ENCODE data around the gene NDFIP1. TPM values are rescaled to one million over a fixed set of nuclear protein-coding genes. Genes with fewer than 3 reads are reported as not detected.

Gene NDFIP1
- total RNA-seq, 4 donors from 2014 or later: 185 to 351 (median 297) TPM

DNA sequence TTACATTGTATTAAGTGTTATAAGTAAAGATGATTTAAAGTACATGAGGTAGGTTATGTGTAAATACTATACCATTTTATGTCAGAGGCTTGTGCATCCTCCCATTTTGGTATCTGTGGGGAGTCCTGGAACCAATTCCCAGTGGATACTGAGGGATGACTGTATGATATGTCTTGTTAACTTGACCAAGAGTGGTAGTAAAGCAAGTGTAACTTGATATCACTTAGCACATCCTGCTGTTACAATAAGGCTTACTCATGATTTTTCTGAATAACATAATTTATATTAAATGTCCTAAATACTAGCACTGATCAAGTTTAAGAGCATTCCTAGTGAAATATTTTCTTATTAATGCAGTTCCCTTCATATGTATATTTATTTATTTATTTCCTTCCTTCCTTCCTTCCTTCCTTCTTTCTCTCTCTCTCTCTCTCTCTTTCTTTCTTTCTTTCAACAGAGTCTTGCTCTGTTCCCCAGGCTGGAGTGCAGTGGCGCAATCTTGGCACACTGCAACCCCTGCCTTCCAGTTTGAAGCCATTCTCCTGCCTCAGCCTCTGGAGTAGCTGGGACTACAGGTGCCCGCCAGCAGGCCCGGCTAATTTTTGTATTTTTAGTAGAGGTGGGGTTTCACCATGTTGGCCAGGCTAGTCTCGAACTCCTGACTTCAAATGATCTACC, 7.5 kb downstream of the NDFIP1 start:
- TF ChIP-seq, protein P1, sequence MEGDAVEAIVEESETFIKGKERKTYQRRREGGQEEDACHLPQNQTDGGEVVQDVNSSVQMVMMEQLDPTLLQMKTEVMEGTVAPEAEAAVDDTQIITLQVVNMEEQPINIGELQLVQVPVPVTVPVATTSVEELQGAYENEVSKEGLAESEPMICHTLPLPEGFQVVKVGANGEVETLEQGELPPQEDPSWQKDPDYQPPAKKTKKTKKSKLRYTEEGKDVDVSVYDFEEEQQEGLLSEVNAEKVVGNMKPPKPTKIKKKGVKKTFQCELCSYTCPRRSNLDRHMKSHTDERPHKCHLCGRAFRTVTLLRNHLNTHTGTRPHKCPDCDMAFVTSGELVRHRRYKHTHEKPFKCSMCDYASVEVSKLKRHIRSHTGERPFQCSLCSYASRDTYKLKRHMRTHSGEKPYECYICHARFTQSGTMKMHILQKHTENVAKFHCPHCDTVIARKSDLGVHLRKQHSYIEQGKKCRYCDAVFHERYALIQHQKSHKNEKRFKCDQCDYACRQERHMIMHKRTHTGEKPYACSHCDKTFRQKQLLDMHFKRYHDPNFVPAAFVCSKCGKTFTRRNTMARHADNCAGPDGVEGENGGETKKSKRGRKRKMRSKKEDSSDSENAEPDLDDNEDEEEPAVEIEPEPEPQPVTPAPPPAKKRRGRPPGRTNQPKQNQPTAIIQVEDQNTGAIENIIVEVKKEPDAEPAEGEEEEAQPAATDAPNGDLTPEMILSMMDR (IDR thresholded peaks at IDR 0.05): no peak
- TF ChIP-seq POLR2A (IDR thresholded peaks at IDR 0.05): no peak

DNA sequence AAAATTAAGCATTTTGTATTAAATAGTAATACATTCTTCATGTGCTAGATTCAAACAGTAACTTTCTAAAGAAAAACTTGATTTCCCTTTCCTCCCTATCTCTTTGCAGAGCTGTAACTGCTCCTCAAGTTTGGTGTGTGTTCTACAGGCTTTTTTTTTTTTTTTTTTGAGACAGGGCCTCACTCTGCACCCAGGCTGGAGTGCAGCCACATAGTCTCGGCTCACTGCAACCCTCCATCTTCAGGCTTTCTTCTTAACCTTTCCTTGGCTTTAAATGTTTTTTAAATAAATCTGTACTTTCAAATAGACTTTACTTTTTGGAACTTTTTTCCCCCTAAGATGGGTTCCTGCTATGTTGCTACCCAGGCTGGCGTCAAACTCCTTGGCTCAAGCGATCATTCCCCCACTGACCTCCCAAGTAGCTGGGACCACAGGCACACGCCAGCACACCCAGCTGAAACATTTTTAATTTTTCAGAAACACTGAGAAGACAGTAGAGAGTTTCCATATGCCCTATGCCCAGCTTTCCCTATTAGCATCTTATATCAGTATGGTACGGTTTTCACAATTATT, 9.1 kb downstream of the NDFIP1 start:
- H3K9me3 ChIP-seq: no peaks in the 10 kb centered on the region
- DNase-seq: peak in 1 of 2 donors; percentile 36
- intact Hi-C loops (cut with DNase I): no loop called here
- H3K27ac ChIP-seq: no peak overlapping the region
- 68 to 69% methylated on average over 5 of the region's 5 CpGs for WGBS, 2 donors
- no peak overlapping the region for H3K4me3 ChIP-seq (replicated peaks in 1 of 3)
- no peaks in the 10 kb centered on the region for H3K36me3 ChIP-seq
- peaks cover 5 to 47% of the 10 kb centered on the region in 2 donors for H3K4me1 ChIP-seq
- H3K27me3 ChIP-seq: no peaks in the 10 kb centered on the region
- no peak for TF ChIP-seq POLR2A (IDR thresholded peaks at IDR 0.05)
- TF ChIP-seq, protein P1 (IDR thresholded peaks at IDR 0.05): no peak

More for the DNA sequence above, 7.5 kb downstream of the NDFIP1 start:
- intact Hi-C loops (cut with DNase I): no loop called here
- Histone ChIP-seq H3K27ac (no peak overlapping the region), H3K27me3 (no peaks in the 10 kb centered on the region), H3K4me1 (peaks cover 8 to 58% of the 10 kb centered on the region in 2 donors), H3K9me3 (no peaks in the 10 kb centered on the region), H3K36me3 (no peaks in the 10 kb centered on the region), H3K4me3 (replicated peaks in 1 of 3) (no peak overlapping the region)
- WGBS, 2 donors: 95 to 97% methylated on average over 4 of the region's 4 CpGs
- no peak for DNase-seq

DNA sequence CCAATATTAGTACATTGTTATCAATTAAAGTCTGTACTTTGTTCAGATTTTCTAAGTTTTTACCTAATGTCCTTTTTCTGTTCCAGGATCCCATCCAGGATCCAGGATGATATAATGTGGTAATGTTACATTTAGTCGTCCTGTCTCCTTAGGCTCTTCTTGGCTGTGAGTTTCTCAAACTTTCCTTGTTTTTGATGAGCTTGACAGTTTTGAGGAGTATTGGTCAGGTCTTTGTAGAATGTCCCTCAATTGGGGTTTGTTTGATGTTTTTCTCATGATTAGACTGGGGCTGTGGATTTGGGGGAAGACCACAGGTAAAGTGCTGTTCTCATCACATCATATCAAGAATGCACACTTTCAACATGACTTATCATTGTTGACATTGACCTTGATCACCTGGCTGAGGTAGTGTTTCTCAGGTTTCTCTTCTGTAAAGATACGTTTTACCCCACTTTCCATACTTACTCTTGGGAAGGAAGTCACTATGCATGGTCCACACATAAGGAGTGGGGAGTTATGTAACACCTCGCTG, 9.6 kb downstream of the NDFIP1 start:
- 81% methylated on average over 3 of the region's 3 CpGs for WGBS, 2 donors
- no peak overlapping the region for H3K27ac ChIP-seq
- H3K4me1 ChIP-seq: peaks cover 5 to 47% of the 10 kb centered on the region in 2 donors
- no peak for DNase-seq
- no peaks in the 10 kb centered on the region for H3K36me3 ChIP-seq
- intact Hi-C loops (cut with DNase I): no loop called here
- no peak overlapping the region for H3K4me3 ChIP-seq (replicated peaks in 1 of 3)
- no peak for TF ChIP-seq POLR2A (IDR thresholded peaks at IDR 0.05)
- TF ChIP-seq, protein P1 (IDR thresholded peaks at IDR 0.05): no peak
- no peaks in the 10 kb centered on the region for H3K27me3 ChIP-seq
- no peaks in the 10 kb centered on the region for H3K9me3 ChIP-seq

DNA sequence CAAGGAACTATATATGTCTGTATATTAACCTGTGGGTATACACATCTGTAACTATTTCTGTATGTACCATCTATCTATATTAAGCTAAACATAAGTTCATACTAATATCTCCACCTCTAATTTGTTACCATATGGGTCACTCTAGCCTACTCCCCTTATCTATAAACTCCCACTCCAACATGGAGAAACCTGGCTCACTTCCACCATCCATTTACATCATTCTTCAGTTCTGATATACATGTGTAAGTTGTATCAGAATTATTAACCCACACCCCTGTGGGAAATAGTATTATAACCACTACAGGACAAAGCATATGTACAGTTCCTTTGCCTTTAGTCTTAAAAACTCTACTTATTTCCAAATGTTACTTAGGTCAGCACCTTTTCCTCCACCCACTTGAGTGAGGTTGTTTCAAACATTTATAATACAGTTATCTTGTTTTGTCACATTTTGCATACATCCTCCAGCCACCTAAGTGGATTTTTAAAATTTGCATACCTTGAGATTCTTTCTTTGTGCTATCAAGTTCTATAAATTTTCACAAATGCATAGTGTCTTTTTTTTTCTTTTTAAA, 10.6 kb downstream of the NDFIP1 start:
- H3K4me3 ChIP-seq (replicated peaks in 1 of 3): no peak overlapping the region
- DNase-seq: no peak
- intact Hi-C loops (cut with DNase I): no loop called here
- peaks cover 5 to 47% of the 10 kb centered on the region in 2 donors for H3K4me1 ChIP-seq
- H3K27ac ChIP-seq: no peak overlapping the region
- no peaks in the 10 kb centered on the region for H3K27me3 ChIP-seq
- no peaks in the 10 kb centered on the region for H3K9me3 ChIP-seq
- H3K36me3 ChIP-seq: no peaks in the 10 kb centered on the region
- TF ChIP-seq POLR2A (IDR thresholded peaks at IDR 0.05): no peak
- TF ChIP-seq, protein P1 (IDR thresholded peaks at IDR 0.05): no peak
